ENCODE measurements around the gene COL9A1. TPM values are rescaled to one million over a fixed set of nuclear protein-coding genes. Genes with fewer than 3 reads are reported as not detected.

Gene COL9A1
- total and polyA plus RNA-seq, 2 experiments from 2014 or later, result 1.6 to 2.3 TPM

GRCh38 chr6:70252604-70253003 lies 50.3 kb downstream of the COL9A1 start:
- DNase-seq (ENCODE audit: low spot score), result no peak

GRCh38 chr6:70246118-70246517 lies 56.8 kb downstream of the COL9A1 start:
- no peak for TF ChIP-seq CTCF (IDR thresholded peaks at IDR 0.05; ENCODE audit: poor library complexity)
- no peak for TF ChIP-seq EZH2phosphoT487 (IDR thresholded peaks at IDR 0.05; ENCODE audit: low read depth, severe bottlenecking, unreplicated experiment)
- no peak for TF ChIP-seq EZH2 (IDR thresholded peaks at IDR 0.05; ENCODE audit: borderline replicate concordance)
- no peak overlapping the region for H2AFZ ChIP-seq
- H3K36me3 ChIP-seq (replicated peaks; ENCODE audit: insufficient read depth, low read depth), result no peaks in the 10 kb centered on the region
- H3K4me3 ChIP-seq, result no peak overlapping the region
- H3K9me3 ChIP-seq (ENCODE audit: low read depth), result no peaks in the 10 kb centered on the region
- no peaks in the 10 kb centered on the region for H3K27me3 ChIP-seq
- no peak overlapping the region for H3K4me2 ChIP-seq
- no peaks in the 10 kb centered on the region for H4K20me1 ChIP-seq (ENCODE audit: insufficient read depth, poor library complexity, severe bottlenecking)
- no peaks in the 10 kb centered on the region for H3K79me2 ChIP-seq
- 91% methylated on average over 7 of the region's 7 CpGs for WGBS (ENCODE audit: low lambda C conversion rate, missing lambda C conversion rate)
- no peak for DNase-seq (ENCODE audit: low spot score)
- no peaks in the 10 kb centered on the region for H3K9me2 ChIP-seq (replicated peaks; ENCODE audit: insufficient read depth)
- no peak overlapping the region for H3K27ac ChIP-seq
- no peaks in the 10 kb centered on the region for H3K4me1 ChIP-seq (ENCODE audit: insufficient read depth)

More at GRCh38 chr6:70252604-70253003, 50.3 kb downstream of the COL9A1 start:
- no peak overlapping the region for H2AFZ ChIP-seq
- H3K9me3 ChIP-seq (ENCODE audit: low read depth), result no peaks in the 10 kb centered on the region
- no peak overlapping the region for H3K4me2 ChIP-seq
- H3K4me1 ChIP-seq (ENCODE audit: insufficient read depth), result no peaks in the 10 kb centered on the region
- H4K20me1 ChIP-seq (ENCODE audit: insufficient read depth, poor library complexity, severe bottlenecking), result no peaks in the 10 kb centered on the region
- no peak overlapping the region for H3K4me3 ChIP-seq
- H3K79me2 ChIP-seq, result no peaks in the 10 kb centered on the region
- 80% methylated on average over 2 of the region's 2 CpGs for WGBS (ENCODE audit: low lambda C conversion rate, missing lambda C conversion rate)
- H3K27ac ChIP-seq, result no peak overlapping the region
- TF ChIP-seq EZH2phosphoT487 (IDR thresholded peaks at IDR 0.05; ENCODE audit: low read depth, severe bottlenecking, unreplicated experiment) (no peak), EZH2 (IDR thresholded peaks at IDR 0.05; ENCODE audit: borderline replicate concordance) (no peak), CTCF (IDR thresholded peaks at IDR 0.05; ENCODE audit: poor library complexity) (no peak)
- H3K9me2 ChIP-seq (replicated peaks; ENCODE audit: insufficient read depth), result no peaks in the 10 kb centered on the region
- no peaks in the 10 kb centered on the region for H3K36me3 ChIP-seq (replicated peaks; ENCODE audit: insufficient read depth, low read depth)
- no peaks in the 10 kb centered on the region for H3K27me3 ChIP-seq

- no peak overlapping the region for H2AFZ ChIP-seq
- H3K79me2 ChIP-seq, result no peaks in the 10 kb centered on the region
- H3K9me2 ChIP-seq (replicated peaks; ENCODE audit: insufficient read depth), result no peaks in the 10 kb centered on the region
- TF ChIP-seq CTCF (IDR thresholded peaks at IDR 0.05; ENCODE audit: poor library complexity) (no peak), EZH2 (IDR thresholded peaks at IDR 0.05; ENCODE audit: borderline replicate concordance) (no peak), EZH2phosphoT487 (IDR thresholded peaks at IDR 0.05; ENCODE audit: low read depth, severe bottlenecking, unreplicated experiment) (no peak)
- peak; percentile 22 for DNase-seq (ENCODE audit: low spot score)
- H3K4me3 ChIP-seq, result no peak overlapping the region
- no peaks in the 10 kb centered on the region for H3K9me3 ChIP-seq (ENCODE audit: low read depth)
- H3K4me1 ChIP-seq (ENCODE audit: insufficient read depth), result no peaks in the 10 kb centered on the region
- no peak overlapping the region for H3K4me2 ChIP-seq
- no peaks in the 10 kb centered on the region for H3K27me3 ChIP-seq
- no peaks in the 10 kb centered on the region for H4K20me1 ChIP-seq (ENCODE audit: insufficient read depth, poor library complexity, severe bottlenecking)
- 80% methylated on average over 7 of the region's 7 CpGs for WGBS (ENCODE audit: low lambda C conversion rate, missing lambda C conversion rate)
- H3K36me3 ChIP-seq (replicated peaks; ENCODE audit: insufficient read depth, low read depth), result no peaks in the 10 kb centered on the region
- no peak overlapping the region for H3K27ac ChIP-seq
Observed at GRCh38 chr6:70241991-70242420, 60.9 kb downstream of the COL9A1 start.

- no peak overlapping the region for H2AFZ ChIP-seq
- DNase-seq (ENCODE audit: low spot score), result no peak
- no peak overlapping the region for H3K4me2 ChIP-seq
- H4K20me1 ChIP-seq (ENCODE audit: insufficient read depth, poor library complexity, severe bottlenecking), result no peaks in the 10 kb centered on the region
- no peaks in the 10 kb centered on the region for H3K9me3 ChIP-seq (ENCODE audit: low read depth)
- H3K27ac ChIP-seq, result no peak overlapping the region
- TF ChIP-seq CTCF (IDR thresholded peaks at IDR 0.05; ENCODE audit: poor library complexity) (no peak), EZH2phosphoT487 (IDR thresholded peaks at IDR 0.05; ENCODE audit: low read depth, severe bottlenecking, unreplicated experiment) (no peak)
- no peaks in the 10 kb centered on the region for H3K79me2 ChIP-seq
- no peaks in the 10 kb centered on the region for H3K9me2 ChIP-seq (replicated peaks; ENCODE audit: insufficient read depth)
- no peak overlapping the region for H3K4me3 ChIP-seq
- H3K4me1 ChIP-seq (ENCODE audit: insufficient read depth), result no peaks in the 10 kb centered on the region
- H3K27me3 ChIP-seq, result no peaks in the 10 kb centered on the region
- no peaks in the 10 kb centered on the region for H3K36me3 ChIP-seq (replicated peaks; ENCODE audit: insufficient read depth, low read depth)
- WGBS (ENCODE audit: low lambda C conversion rate, missing lambda C conversion rate), result 57% methylated on average over 3 of the region's 3 CpGs
Observed at GRCh38 chr6:70241031-70241430, 61.9 kb downstream of the COL9A1 start.

Data from hepatocyte (in vitro differentiated cells).